GM18868 (cell line): ENCODE data around the gene STEAP1B.
"Not testable (repeated sequence)": the region's sequence is repeated elsewhere in the genome, so short reads cannot be mapped to it uniquely, and the experiment has no call there.

Source experiments
- ATAC-seq: cut with Tn5 transposase; IDR thresholded peaks from one replicate; pipeline ENCODE4 v1.9.1; 2021; ENCODE audit warnings: mild to moderate bottlenecking, moderate library complexity; ENCODE audit not compliant: unreplicated experiment

STEAP1B gene

GRCh38 chr7:22499044-22499443, 944 bp downstream of the STEAP1B start:
- no peak for ATAC-seq

GRCh38 chr7:22496912-22497311, 3.1 kb downstream of the STEAP1B start:
- not testable (repeated sequence) for ATAC-seq

GRCh38 chr7:22496296-22496888, 3.6 kb downstream of the STEAP1B start:
- ATAC-seq, result not testable (repeated sequence)

- not testable (repeated sequence) for ATAC-seq
These were observed 6.6 kb downstream of the STEAP1B start for GRCh38 chr7:22493160-22493925.

GRCh38 chr7:22488643-22489462, 11.1 kb downstream of the STEAP1B start:
- ATAC-seq, result peak; percentile 63

GRCh38 chr7:22487978-22488642, 11.9 kb downstream of the STEAP1B start:
- ATAC-seq, result no peak

GRCh38 chr7:22486597-22486996, 13.4 kb downstream of the STEAP1B start:
- ATAC-seq, result no peak

GRCh38 chr7:22485189-22485588, 14.8 kb downstream of the STEAP1B start:
- ATAC-seq, result no peak

- no peak for ATAC-seq
These were observed 17.5 kb downstream of the STEAP1B start for GRCh38 chr7:22482503-22482902.

GRCh38 chr7:22481726-22482125, 18.3 kb downstream of the STEAP1B start:
- peak; percentile 87 for ATAC-seq

- ATAC-seq, result no peak
These were observed 19.4 kb downstream of the STEAP1B start for GRCh38 chr7:22480523-22481075.

GRCh38 chr7:22477876-22478450, 22.0 kb downstream of the STEAP1B start:
- ATAC-seq, result no peak

- ATAC-seq, result no peak
These were observed 22.7 kb downstream of the STEAP1B start for GRCh38 chr7:22477262-22477661.

- no peak for ATAC-seq
These were observed 23.2 kb downstream of the STEAP1B start for GRCh38 chr7:22476824-22477223.

- no peak for ATAC-seq
These were observed 25.3 kb downstream of the STEAP1B start for GRCh38 chr7:22474645-22475044.

GRCh38 chr7:22470981-22471380, 29.0 kb downstream of the STEAP1B start:
- ATAC-seq, result no peak

GRCh38 chr7:22469371-22470143, 30.4 kb downstream of the STEAP1B start:
- ATAC-seq, result peak; percentile 91

GRCh38 chr7:22468609-22469008, 31.4 kb downstream of the STEAP1B start:
- ATAC-seq, result no peak

GRCh38 chr7:22464299-22464698, 35.7 kb downstream of the STEAP1B start:
- no peak for ATAC-seq
